HG03460 (cell line): ENCODE results near the gene NT5E.
A peak's percentile ranks its signal among the peaks of the same experiment; 100 is the strongest.

Source experiments
- ATAC-seq: cut with Tn5 transposase; IDR thresholded peaks from one replicate; pipeline ENCODE4 v1.9.1; 2021; ENCODE audit not compliant: unreplicated experiment

The NT5E gene

GRCh38 chr6:85459224-85459901 is 9.5 kb downstream of the NT5E start:
- ATAC-seq = no peak

DNA sequence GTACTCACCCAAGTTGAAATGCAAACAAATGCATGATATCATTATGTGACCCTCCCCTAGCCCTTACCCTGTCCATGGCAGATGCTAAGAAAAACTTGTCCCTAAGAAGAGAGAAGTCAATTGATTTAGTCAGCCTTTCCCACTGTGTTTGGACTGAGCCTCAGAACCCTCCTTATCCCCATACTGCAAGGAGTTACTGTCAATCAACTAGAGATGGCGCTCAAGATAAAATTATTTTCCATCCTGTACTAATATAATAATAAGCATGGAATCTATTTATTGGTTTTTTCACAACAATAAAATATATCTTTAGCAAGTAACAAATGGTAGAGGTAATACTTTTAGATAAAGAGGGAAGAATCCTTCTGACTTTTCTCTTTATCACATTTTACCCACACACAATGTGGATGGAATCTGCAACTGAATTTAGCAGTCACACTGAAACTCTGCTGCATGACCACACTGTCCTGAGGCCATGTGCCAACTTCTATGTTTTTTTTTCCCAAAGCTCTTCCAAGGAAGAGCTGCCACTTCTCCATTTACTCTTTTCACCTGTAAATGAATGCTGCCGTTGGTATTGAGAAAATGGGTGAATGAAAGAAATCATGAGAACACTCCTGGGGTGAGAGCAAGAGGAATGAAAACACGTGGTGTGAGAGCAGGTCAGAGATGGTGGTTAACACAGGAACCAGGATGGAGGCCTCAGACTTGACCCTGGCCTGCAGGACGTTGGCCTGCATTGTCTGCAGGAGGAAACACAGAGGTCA is 10.5 kb downstream of the NT5E start:
- ATAC-seq = no peak

GRCh38 chr6:85460921-85461797 is 11.3 kb downstream of the NT5E start:
- peak; percentile 86 for ATAC-seq

GRCh38 chr6:85461798-85462170 is 11.9 kb downstream of the NT5E start:
- no peak for ATAC-seq

GRCh38 chr6:85462673-85463072 is 12.8 kb downstream of the NT5E start:
- ATAC-seq = no peak

DNA sequence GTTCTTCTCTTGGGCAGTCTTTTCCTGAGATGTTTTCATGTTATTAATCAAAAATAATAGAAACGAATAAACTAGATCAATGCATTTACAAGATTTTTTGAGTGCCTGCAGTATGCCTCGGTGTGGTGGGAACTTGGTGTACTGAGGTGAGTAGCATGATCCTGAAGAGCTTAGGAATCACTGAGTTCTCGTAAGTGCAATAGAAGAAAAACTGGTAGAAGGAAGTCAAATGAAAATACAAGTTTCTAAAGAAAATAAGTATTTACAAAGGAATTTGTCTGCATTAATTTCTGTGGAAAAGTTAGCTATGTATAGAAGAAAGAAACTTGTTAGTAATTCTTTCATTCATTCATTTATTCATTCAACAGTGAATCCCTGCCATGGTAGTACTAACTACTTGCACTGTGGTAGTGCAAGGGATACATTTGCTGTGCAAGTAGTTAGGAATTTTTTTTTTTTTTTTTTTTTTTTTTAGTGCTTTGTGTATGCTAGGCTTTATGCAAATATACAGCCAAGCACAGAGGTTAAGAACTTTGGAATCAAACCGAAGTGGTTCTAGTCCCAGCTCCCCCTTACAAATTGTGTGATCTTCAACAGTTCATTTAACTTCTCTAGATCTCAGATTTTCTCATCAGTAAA is 13.9 kb downstream of the NT5E start:
- ATAC-seq = no peak

GRCh38 chr6:85464260-85464644 is 14.4 kb downstream of the NT5E start:
- no peak for ATAC-seq

DNA sequence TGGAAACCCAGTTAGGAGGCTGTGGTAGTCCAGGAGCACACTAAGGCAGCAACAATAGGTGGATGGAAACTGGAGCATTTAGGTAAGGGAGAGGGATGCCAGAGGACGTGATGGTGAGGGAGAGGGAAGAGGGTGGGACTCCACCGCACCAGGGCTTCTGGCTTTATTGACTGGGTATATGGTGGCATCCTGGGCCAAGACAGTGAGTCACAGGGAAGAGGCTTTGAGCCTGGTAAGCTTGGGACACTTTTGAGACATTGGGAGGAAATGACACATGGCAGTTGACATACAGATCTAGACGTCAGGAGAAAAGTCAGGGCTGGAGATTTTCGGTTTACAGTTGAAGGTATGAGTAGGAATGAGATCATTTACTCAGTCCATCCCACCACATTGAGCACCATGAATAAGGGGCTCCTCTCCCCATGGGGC is 14.9 kb downstream of the NT5E start:
- no peak for ATAC-seq

GRCh38 chr6:85465762-85466161 is 15.9 kb downstream of the NT5E start:
- ATAC-seq = no peak

- ATAC-seq = no peak
Measured at GRCh38 chr6:85468326-85468725, 18.4 kb downstream of the NT5E start.

DNA sequence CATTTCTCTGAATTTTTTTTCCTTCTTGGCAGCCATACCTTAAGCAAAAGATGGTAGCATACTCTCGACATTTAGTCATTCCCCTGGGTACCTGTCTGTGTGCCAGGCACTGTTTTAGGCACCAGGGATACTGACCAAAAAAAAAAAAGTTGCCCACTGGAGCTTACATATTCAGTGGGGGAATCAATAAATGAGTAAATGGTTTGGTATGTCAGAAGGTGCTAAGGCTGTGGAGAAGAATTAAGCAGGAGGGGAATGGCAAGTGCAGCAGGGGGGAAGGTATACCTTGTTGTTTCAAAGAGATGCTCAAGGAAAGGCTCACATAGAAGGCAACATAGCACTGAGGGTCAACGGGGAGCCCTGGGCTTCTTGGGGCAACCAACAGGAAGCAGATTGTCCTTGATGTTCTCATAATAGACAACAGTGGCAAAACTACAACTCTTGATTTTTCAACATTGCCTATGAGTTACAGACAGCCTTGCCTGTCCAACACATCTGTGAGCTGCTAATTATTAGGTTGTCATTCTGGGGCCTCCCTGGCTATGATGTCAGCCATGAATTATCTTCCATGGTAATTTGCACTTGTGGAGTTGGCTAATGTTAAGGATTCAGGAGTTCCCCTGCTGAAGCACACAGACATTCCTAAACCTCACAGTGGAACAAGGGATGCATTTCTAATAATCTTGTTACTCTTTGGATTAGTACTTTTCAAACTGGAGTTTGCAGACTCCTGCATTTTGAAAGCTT is 19.6 kb downstream of the NT5E start:
- no peak for ATAC-seq

DNA sequence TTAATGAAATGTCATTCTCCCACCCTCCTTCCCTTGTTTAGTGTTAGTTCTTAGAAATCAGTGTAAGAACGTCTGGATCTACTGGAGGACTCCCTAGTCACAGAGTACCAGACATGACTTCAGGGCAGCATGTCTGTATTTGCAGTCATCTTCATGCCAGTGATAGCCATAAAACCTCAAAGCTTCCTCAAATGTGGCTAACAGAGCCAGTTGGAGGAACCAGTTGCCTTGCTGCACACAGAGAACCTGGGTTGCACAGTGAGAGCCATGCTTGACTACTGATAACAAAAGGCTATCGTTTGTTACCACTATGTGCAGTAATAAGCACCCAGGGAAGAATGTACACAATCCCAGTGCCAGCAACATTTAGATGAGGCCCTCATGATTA is 20.1 kb downstream of the NT5E start:
- no peak for ATAC-seq

- no peak for ATAC-seq
Measured at GRCh38 chr6:85472744-85473143, 22.9 kb downstream of the NT5E start.

DNA sequence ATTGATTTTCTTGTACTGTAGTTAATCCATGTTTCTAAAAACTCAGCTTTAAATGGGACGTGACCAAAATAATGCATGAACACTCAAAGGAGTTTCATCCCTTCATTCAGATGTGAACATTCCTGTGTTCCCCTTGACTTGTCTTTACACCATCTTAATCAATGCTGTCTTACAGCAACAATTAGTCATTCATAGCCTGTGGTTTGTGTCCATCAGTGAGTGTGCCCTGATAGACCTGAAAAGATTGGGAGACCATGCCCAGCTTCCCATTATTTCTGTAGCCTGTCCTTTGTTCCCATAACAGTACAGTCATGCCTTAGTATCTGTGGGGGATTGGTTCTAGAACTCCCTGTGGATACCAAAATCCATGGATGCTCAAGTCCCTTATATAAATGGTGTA is 23.9 kb downstream of the NT5E start:
- no peak for ATAC-seq

- no peak for ATAC-seq
Measured at GRCh38 chr6:85476532-85476931, 26.6 kb downstream of the NT5E start.

DNA sequence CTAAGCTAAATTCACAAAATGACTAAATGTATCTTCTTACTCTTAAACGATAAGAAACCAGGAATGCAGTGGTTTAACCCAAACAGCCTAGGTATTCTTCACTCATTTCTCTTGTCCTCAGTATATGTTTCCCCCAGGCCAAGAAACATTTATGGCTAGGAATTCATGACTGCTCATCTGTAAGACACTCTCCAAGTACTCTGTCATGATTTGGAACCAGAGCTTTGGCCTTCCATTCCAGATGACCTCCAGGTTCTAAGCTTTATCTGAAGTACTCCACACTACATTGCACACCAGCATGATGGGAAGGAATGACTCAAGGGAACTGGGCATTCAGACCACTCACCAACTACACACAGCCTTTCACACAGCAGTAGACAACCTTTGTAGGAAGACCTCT is 29.3 kb downstream of the NT5E start:
- no peak for ATAC-seq

- ATAC-seq = no peak
Measured at GRCh38 chr6:85482206-85482904, 32.5 kb downstream of the NT5E start.

- ATAC-seq = peak; percentile 95
Measured at GRCh38 chr6:85482905-85483700, 33.2 kb downstream of the NT5E start.

DNA sequence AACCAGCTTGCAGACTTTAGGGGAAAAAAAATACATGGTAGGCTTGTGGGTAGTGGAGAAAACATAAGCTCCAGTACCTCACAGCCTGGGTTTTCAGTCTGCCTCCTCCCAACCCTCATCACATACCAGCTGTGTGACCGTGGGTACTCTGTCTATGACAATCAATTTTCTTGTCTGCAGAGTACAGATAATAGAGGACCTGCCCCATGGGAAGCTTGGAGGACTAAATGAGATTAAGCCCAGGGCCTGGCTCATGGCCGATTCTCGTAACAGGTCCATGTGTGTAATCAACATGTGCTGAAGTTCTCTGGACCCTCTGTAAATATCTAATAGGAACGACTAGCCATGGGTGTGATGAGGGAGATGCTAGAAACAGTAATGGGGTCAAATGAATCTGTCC is 34.0 kb downstream of the NT5E start:
- no peak for ATAC-seq
